GM23338 (cell line): ENCODE measurements around the gene CDK18. TPM values are rescaled to one million over a fixed set of nuclear protein-coding genes. Genes with fewer than 3 reads are reported as not detected.
A peak's percentile ranks its signal among the peaks of the same experiment; 100 is the strongest.

Experiments used
- ATAC-seq: fragments of 200-7000 bp; cut with Tn5 transposase; 3 replicates; pipeline ENCODE4 v1.9.1; 2020
- DNase-seq: peaks from one replicate; pipeline ENCODE4 v3.0.0-alpha.2; 2015; ENCODE audit warnings: low spot score
- H2AFZ ChIP-seq: fragments of 200-600 bp; sonication (generic); 2 replicates; pipeline ENCODE4 v1.8.0; 2016; ENCODE audit warnings: antibody characterized with exemption, mild to moderate bottlenecking, moderate library complexity
- H3F3A ChIP-seq: fragments of 200-600 bp; sonication (generic); replicated peaks from 2 replicates; pipeline ENCODE4 v1.8.0; 2017; ENCODE audit warnings: antibody characterized with exemption, mixed run types, low read depth
- H3K27ac ChIP-seq: fragments of 200-600 bp; sonication (generic); 2 replicates; pipeline ENCODE4 v1.6.1; 2016; ENCODE audit warnings: low read depth
- H3K27me3 ChIP-seq: fragments of 200-600 bp; sonication (generic); 2 replicates; pipeline ENCODE4 v1.8.0; 2016; ENCODE audit warnings: mild to moderate bottlenecking, mixed run types, moderate library complexity; ENCODE audit not compliant: insufficient read depth
- H3K36me3 ChIP-seq: fragments of 200-600 bp; sonication (generic); 2 replicates; pipeline ENCODE4 v1.8.0; 2016; ENCODE audit warnings: mild to moderate bottlenecking; ENCODE audit not compliant: insufficient read depth
- H3K4me1 ChIP-seq: fragments of 200-600 bp; sonication (generic); 2 replicates; pipeline ENCODE4 v1.8.0; 2016; ENCODE audit warnings: mild to moderate bottlenecking, moderate library complexity; ENCODE audit not compliant: insufficient read depth
- H3K4me2 ChIP-seq: fragments of 200-600 bp; sonication (generic); 2 replicates; pipeline ENCODE4 v1.7.1; 2017; ENCODE audit warnings: mixed run types
- H3K4me3 ChIP-seq: fragments of 200-600 bp; sonication (generic); 2 replicates; pipeline ENCODE4 v1.6.1; 2016; ENCODE audit warnings: mixed run types
- H3K79me2 ChIP-seq: fragments of 200-600 bp; sonication (generic); replicated peaks from 2 replicates; pipeline ENCODE4 v1.8.0; 2017; ENCODE audit warnings: mild to moderate bottlenecking; ENCODE audit not compliant: insufficient read depth
- H3K9me2 ChIP-seq: fragments of 200-600 bp; sonication (generic); 2 replicates; pipeline ENCODE4 v1.8.0; 2017; ENCODE audit not compliant: insufficient read depth
- H4K20me1 ChIP-seq: fragments of 200-600 bp; sonication (generic); replicated peaks from 2 replicates; pipeline ENCODE4 v1.8.0; 2017; ENCODE audit warnings: mild to moderate bottlenecking; ENCODE audit not compliant: insufficient read depth
- H3K27ac Mint-ChIP-seq: 2 replicates; pipeline ENCODE4 v1.8.0; 2020; ENCODE audit warnings: inconsistent platforms, mild to moderate bottlenecking, moderate library complexity, mixed read lengths
- H3K27me3 Mint-ChIP-seq: 3 replicates; pipeline ENCODE4 v1.8.0; 2022; ENCODE audit warnings: low read depth, mild to moderate bottlenecking, moderate library complexity, mixed read lengths, inconsistent platforms; ENCODE audit not compliant: insufficient read depth, poor library complexity
- H3K36me3 Mint-ChIP-seq: 3 replicates; pipeline ENCODE4 v1.8.0; 2021; ENCODE audit warnings: low read depth, mild to moderate bottlenecking, inconsistent platforms, moderate library complexity, mixed read lengths
- H3K4me1 Mint-ChIP-seq: 3 replicates; pipeline ENCODE4 v1.8.0; 2020; ENCODE audit warnings: mild to moderate bottlenecking, inconsistent platforms, mixed read lengths
- H3K4me3 Mint-ChIP-seq: 3 replicates; pipeline ENCODE4 v1.8.0; 2021; ENCODE audit warnings: moderate library complexity, mild to moderate bottlenecking, inconsistent platforms, mixed read lengths
- H3K9me3 Mint-ChIP-seq: 3 replicates; pipeline ENCODE4 v1.8.0; 2020; ENCODE audit warnings: moderate library complexity, mild to moderate bottlenecking, inconsistent platforms, mixed read lengths
- ETS1 ChIP-seq: IDR thresholded peaks from 2 replicates; pipeline ENCODE4 v1.6.1; 2016; ENCODE audit warnings: antibody characterized with exemption
- JUNB ChIP-seq: IDR thresholded peaks from one replicate; pipeline ENCODE4 v1.6.1; 2016; ENCODE audit warnings: antibody characterized with exemption; ENCODE audit not compliant: unreplicated experiment
- NANOG ChIP-seq: IDR thresholded peaks from 2 replicates; pipeline ENCODE4 v1.6.1; 2016; ENCODE audit warnings: antibody characterized with exemption, borderline replicate concordance
- STAT1 ChIP-seq: IDR thresholded peaks from one replicate; pipeline ENCODE4 v1.6.1; 2016; ENCODE audit warnings: antibody characterized with exemption; ENCODE audit not compliant: unreplicated experiment
- ZNF462 ChIP-seq: fragments of 250-450 bp; sonication (Bioruptor Pico); IDR thresholded peaks from 2 replicates; pipeline ENCODE4 v1.5.0; 2020; ENCODE audit warnings: mild to moderate bottlenecking, moderate library complexity
- polyA plus RNA-seq: library from polyadenylated mRNA; unstranded; fragments of >200 nt; fragmentation: Nextera tagmentation; extraction: Ambion mirVana; gene quantifications from 2 replicates; pipeline ENCODE4 v1.2.1, GENCODE V29; 2016
- total RNA-seq: library from RNA; depleted of rRNA; stranded (reverse); fragments of >200 nt; shearing (Covaris generic); gene quantifications from 2 replicates; pipeline ENCODE4 v1.2.3, GENCODE V29; 2014

Gene CDK18
- total and polyA plus RNA-seq, 2 experiments from 2014 or later = 21.1 to 46.5 TPM

DNA sequence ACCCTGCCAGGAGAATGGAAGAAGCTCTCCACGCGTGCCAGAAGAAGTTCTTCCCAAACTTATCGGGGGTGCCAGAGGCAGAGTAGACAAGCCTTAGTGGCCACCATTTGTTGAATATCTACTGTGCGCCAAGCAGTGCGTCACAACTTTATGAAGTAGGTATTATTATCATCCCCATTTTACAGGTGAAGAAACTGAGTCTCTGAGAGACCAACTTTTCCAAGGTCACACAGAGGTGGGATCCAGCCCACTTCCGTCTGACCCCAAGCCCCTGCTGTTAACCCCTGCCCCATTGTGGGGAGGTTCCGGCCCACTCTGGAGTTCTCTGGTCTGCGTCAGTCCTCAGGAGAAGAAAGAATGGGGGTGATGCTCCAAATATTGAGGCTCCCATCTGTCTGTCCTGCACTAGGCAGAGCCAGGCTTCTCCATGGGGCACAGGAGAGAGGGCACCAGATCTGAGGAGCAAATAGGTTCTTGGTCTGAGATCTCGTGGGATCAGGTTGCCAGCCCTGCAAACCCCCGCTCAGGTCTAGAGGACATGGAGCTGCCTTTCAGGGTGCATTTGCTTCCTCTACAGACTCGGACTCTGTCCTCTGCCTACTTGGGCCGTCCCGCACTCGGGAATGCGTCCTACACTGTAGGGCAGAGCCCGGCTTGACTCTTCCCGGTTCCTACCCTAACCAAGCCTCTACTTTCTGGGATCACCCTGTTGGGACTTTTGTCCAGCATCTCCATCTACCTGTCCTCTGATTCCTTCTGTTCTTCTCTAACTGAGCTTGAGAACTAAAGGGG lies 2.1 kb downstream of the CDK18 start:
- Histone ChIP-seq H3K4me2 (peak overlapping the region; percentile 98), H3K9me2 (no peaks in the 10 kb centered on the region), H3K27ac (no peak overlapping the region), H4K20me1 (peaks cover 14% of the 10 kb centered on the region), H3K4me1 (peaks cover 21% of the 10 kb centered on the region), H3K36me3 (no peaks in the 10 kb centered on the region), H2AFZ (no peak overlapping the region), H3K27me3 (no peaks in the 10 kb centered on the region), H3K79me2 (peaks cover 39% of the 10 kb centered on the region), H3F3A (0 out of 2 replicates have a peak, but pooled peaks cover 4% of the 10 kb centered on the region), H3K4me3 (peak overlapping the region; percentile 96; the same call in 1 of the 2 replicates)
- Mint-ChIP-seq H3K4me1 (peaks cover 44% of the 10 kb centered on the region), H3K9me3 (no peaks in the 10 kb centered on the region; the same call in 2 of the 3 replicates), H3K27me3 (peaks cover 4% of the 10 kb centered on the region), H3K36me3 (peaks cover 14% of the 10 kb centered on the region; the same call in 2 of the 3 replicates), H3K4me3 (peak overlapping the region; percentile 79), H3K27ac (no peak overlapping the region; the same call in 1 of the 2 replicates)
- DNase-seq = no peak
- ATAC-seq = no peak
- TF ChIP-seq NANOG (no peak), STAT1 (no peak), ZNF462 (CRISPR knock-in tag) (no peak), ETS1 (no peak), JUNB (no peak)
